Measurements from ENCODE around the gene RBM38. TPM values are rescaled to one million over a fixed set of nuclear protein-coding genes. Genes with fewer than 3 reads are reported as not detected.

RBM38 gene
- total and polyA plus RNA-seq, 2 of the 4 experiments (the other 2 are of a cell fraction), result 5.2 to 11.9 TPM

- H3K56ac ChIP-seq (ENCODE audit: extremely low read depth, insufficient read depth, low read length), result no peak overlapping the region
- H2BK120ac ChIP-seq (ENCODE audit: low read depth, low read length), result no peak overlapping the region
- H3K4me3 ChIP-seq (ENCODE audit: insufficient read depth, low read depth, low read length), result no peak overlapping the region
- H2BK20ac ChIP-seq (ENCODE audit: low read depth, low read length), result no peak overlapping the region
- in situ Hi-C loops (cut with MboI; ENCODE audit: low sequenced_read_pairs), result no loop called here
- dilution Hi-C loops (cut with HindIII; ENCODE audit: low sequenced_read_pairs, unreplicated experiment), result no loop called here
- DNase-seq, result no peak
- CTCF ChIA-PET, result no interaction called here
- no peaks in the 10 kb centered on the region for H4K20me1 ChIP-seq (ENCODE audit: insufficient read depth, low read length)
- WGBS, 2 experiments (ENCODE audit: extremely low coverage in 2 of 2, insufficient read length in 1 of 2), result 80% methylated on average over 1 of the region's 3 CpGs; no CpG with 5 or more reads in 1 of the 2 experiments
- BruUV-seq (replicated peaks), result no TSS peak
- H3K4ac ChIP-seq (ENCODE audit: low read depth, low read length), result no peak overlapping the region
- H2AK5ac ChIP-seq (ENCODE audit: low read depth, low read length), result no peak overlapping the region
- no peak overlapping the region for H3K27ac ChIP-seq (ENCODE audit: insufficient read depth, low read length)
- no peak overlapping the region for H3K18ac ChIP-seq (ENCODE audit: low read depth, low read length)
- no peak overlapping the region for H2BK5ac ChIP-seq (ENCODE audit: low read depth, low read length, poor library complexity, severe bottlenecking)
- peaks cover 2% of the 10 kb centered on the region; the same call in 1 of the 2 replicates for H3K4me1 ChIP-seq (ENCODE audit: control insufficient read depth, insufficient read depth, low read length)
- H4K91ac ChIP-seq (ENCODE audit: insufficient read depth, low read depth, low read length), result no peak overlapping the region
- no peak overlapping the region for H4K5ac ChIP-seq (ENCODE audit: low read depth, low read length)
- H3K9me1 ChIP-seq (ENCODE audit: insufficient read depth, low read length), result no peaks in the 10 kb centered on the region
- no peak overlapping the region for H2AK9ac ChIP-seq (replicated peaks; ENCODE audit: low read depth, low read length, poor library complexity)
- intact Hi-C loops (cut with micrococcal nuclease), result no loop called here
- no peak overlapping the region for H3K4me2 ChIP-seq (ENCODE audit: low read depth, low read length)
- no peak for ATAC-seq (ENCODE audit: low read depth)
- H2AFZ ChIP-seq (replicated peaks; ENCODE audit: low read length, poor library complexity), result no peak overlapping the region
- H3K9me3 ChIP-seq (ENCODE audit: control insufficient read depth, insufficient read depth, low read length), result peaks cover 3% of the 10 kb centered on the region; the same call in 1 of the 2 replicates
- peaks cover 30% of the 10 kb centered on the region for H3K27me3 ChIP-seq (ENCODE audit: control insufficient read depth, insufficient read depth, low read length)
- TF ChIP-seq ELK1 (IDR thresholded peaks at IDR 0.05; ENCODE audit: borderline replicate concordance, low read depth, low read length), result no peak
- no peak for TF ChIP-seq CTCF (conservative IDR thresholded peaks at IDR 0.05; ENCODE audit: low read depth, low read length)
- no peak for TF ChIP-seq MAZ (IDR thresholded peaks at IDR 0.05; ENCODE audit: borderline replicate concordance, low read depth, low read length)
- TF ChIP-seq CEBPB (IDR thresholded peaks at IDR 0.05; ENCODE audit: low read depth, low read length), result no peak
- no peak for TF ChIP-seq BHLHE40 (IDR thresholded peaks at IDR 0.05; ENCODE audit: low read depth, low read length)
- no peak for TF ChIP-seq NFE2L2 (IDR thresholded peaks at IDR 0.05; ENCODE audit: low read depth, low read length)
- no peak for TF ChIP-seq MAFK (IDR thresholded peaks at IDR 0.05; ENCODE audit: low read depth, low read length)
- no peak for TF ChIP-seq RAD21 (IDR thresholded peaks at IDR 0.05; ENCODE audit: low read length)
- no peak for TF ChIP-seq FOS (IDR thresholded peaks at IDR 0.05; ENCODE audit: low read depth, low read length)
- H3K79me1 ChIP-seq (ENCODE audit: low read depth in 1 of 2, low read length in 2 of 2), result no peaks in the 10 kb centered on the region
- H3K23ac ChIP-seq (ENCODE audit: low read depth, low read length), result no peak overlapping the region
- H4K8ac ChIP-seq (ENCODE audit: low read depth in 2 of 2, low read length in 2 of 2), result no peak overlapping the region
- POLR2A ChIA-PET (ENCODE audit: unreplicated experiment), result no interaction called here
- no peak overlapping the region for H3K9ac ChIP-seq (ENCODE audit: low read depth, low read length)
- H2BK15ac ChIP-seq (ENCODE audit: low read depth, low read length), result no peak overlapping the region
- H3K14ac ChIP-seq (replicated peaks; ENCODE audit: low read depth, low read length), result no peak overlapping the region
- H3K36me3 ChIP-seq (ENCODE audit: control insufficient read depth, insufficient read depth, low read length), result no peaks in the 10 kb centered on the region
Observed at GRCh38 chr20:57455386-57455785, 64.2 kb downstream of the RBM38 start.

Data from IMR-90 (cell line).